Esophagus squamous epithelium (tissue), 5 donors: ENCODE data around the gene KCNAB2. TPM values are rescaled to one million over a fixed set of nuclear protein-coding genes. Genes with fewer than 3 reads are reported as not detected.

ENCODE experiments used
- DNase-seq: peaks from one replicate; lab custom pipeline; 2025; lab: John Stamatoyannopoulos, UW
- H3K27ac ChIP-seq, 4 donors: fragments of 200-600 bp; sonication (generic); one replicate each; pipeline ENCODE4 v1.5.1; 2016 to 2019; ENCODE audit warnings: mild to moderate bottlenecking in 1 of 4
- H3K27me3 ChIP-seq, 4 donors: fragments of 200-600 bp; sonication (generic); 1 replicate in 3 of 4; 2 replicates in 1 of 4; pipeline versions ENCODE4 v1.5.1 to v1.6.0; 2017 to 2021; ENCODE audit warnings: antibody characterized with exemption in 1 of 4
- H3K36me3 ChIP-seq, 3 donors: fragments of 200-600 bp; sonication (generic); one replicate each; pipeline ENCODE4 v1.5.1; 2016 to 2019
- H3K4me1 ChIP-seq, 3 donors: fragments of 200-600 bp; sonication (generic); one replicate each; pipeline ENCODE4 v1.5.1; 2017 to 2019
- H3K4me3 ChIP-seq, 4 donors: fragments of 200-600 bp; sonication (generic); 1 replicate in 3 of 4; 2 replicates in 1 of 4; pipeline ENCODE4 v1.5.1; 2016 to 2019; ENCODE audit warnings: mild to moderate bottlenecking in 2 of 4, moderate library complexity in 1 of 4
- H3K9me3 ChIP-seq, 3 donors: fragments of 200-600 bp; sonication (generic); one replicate each; pipeline ENCODE4 v1.5.1; 2016 to 2019
- POLR2A ChIP-seq, 4 donors: fragments of 450-650 bp; IDR thresholded peaks; one replicate each; pipeline ENCODE4 v1.6.1; 2017; ENCODE audit warnings: antibody characterized with exemption in 4 of 4, mild to moderate bottlenecking in 4 of 4, moderate library complexity in 3 of 4
- WGBS, 2 donors: methylation state at CpG; one replicate each; pipeline ENCODE4 v1.1.5; 2018; 5-methylcytosine and 5-hydroxymethylcytosine counted together
- intact Hi-C: fragments of 100-400 bp; cut with DNase I; formaldehyde crosslinking; loops from one replicate; pipeline ENCODE4 v1.15.0; 2022
- total RNA-seq, 4 donors: library from RNA; depleted of rRNA; stranded (reverse); fragments of >200 nt; gene quantifications; one replicate each; pipeline ENCODE4 v1.1.0, GENCODE V29; 2016
- TF ChIP-seq, protein P1 (sequence below), 6 experiments: fragments of 450-650 bp in 4 of 6; fragments of 200-600 bp in 2 of 6; sonication (generic) in 2 of 6; IDR thresholded peaks; one replicate each; pipeline ENCODE4 v1.5.1; 2016 to 2019; ENCODE audit warnings: antibody characterized with exemption in 6 of 6, mild to moderate bottlenecking in 4 of 6, moderate library complexity in 4 of 6
- donor health status: DM: yes; HTN: yes; CAD: no.

The KCNAB2 gene
- total RNA-seq, 4 donors from 2014 or later = 1.8 to 9.3 (median 3.9) TPM

DNA sequence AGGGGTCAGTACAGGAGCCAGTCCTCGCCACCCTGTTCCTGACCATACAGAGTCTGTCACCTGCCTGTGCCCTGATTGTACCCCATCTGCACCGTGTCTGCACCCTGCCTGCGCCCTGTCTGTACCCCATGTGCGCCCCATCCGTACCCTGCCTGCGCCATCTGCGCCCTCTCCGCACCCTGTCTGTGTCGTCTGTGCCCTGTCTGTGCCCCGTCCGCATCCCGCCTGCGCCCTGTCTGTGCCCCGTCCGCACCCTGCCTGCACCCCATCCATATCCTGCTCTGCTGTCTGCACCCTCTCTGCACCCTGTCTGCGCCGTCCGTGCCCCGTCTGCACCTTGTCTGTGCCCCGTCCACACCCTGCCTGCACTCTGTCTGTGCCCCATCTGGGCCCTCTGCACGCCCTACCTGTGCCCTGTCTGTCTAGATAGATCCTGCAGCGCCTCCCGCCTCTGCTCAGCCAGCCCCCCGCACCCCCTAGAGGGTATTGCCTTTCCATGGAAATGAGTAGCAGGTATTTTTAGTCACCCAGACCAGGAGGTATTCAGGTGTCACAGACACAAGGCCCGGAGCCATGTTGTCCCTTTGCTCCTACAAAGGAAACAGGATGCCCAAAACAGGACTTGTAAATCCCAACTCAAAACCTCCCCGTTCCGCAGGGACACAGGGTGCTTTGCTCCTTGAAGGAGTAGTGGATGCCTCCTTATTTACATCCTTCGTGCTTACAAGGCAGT is 45.8 kb upstream of the KCNAB2 start:
- no peak for DNase-seq
- intact Hi-C loops = no loop called here
- Histone ChIP-seq H3K27ac (no peak overlapping the region), H3K36me3 (no peaks in the 10 kb centered on the region), H3K4me1 (no peaks in the 10 kb centered on the region), H3K27me3 (peaks cover 0 to 11% (median 0%) of the 10 kb centered on the region in 4 donors), H3K4me3 (no peak overlapping the region), H3K9me3 (no peaks in the 10 kb centered on the region)
- no peak for TF ChIP-seq POLR2A (IDR thresholded peaks at IDR 0.05)
- TF ChIP-seq, protein P1, sequence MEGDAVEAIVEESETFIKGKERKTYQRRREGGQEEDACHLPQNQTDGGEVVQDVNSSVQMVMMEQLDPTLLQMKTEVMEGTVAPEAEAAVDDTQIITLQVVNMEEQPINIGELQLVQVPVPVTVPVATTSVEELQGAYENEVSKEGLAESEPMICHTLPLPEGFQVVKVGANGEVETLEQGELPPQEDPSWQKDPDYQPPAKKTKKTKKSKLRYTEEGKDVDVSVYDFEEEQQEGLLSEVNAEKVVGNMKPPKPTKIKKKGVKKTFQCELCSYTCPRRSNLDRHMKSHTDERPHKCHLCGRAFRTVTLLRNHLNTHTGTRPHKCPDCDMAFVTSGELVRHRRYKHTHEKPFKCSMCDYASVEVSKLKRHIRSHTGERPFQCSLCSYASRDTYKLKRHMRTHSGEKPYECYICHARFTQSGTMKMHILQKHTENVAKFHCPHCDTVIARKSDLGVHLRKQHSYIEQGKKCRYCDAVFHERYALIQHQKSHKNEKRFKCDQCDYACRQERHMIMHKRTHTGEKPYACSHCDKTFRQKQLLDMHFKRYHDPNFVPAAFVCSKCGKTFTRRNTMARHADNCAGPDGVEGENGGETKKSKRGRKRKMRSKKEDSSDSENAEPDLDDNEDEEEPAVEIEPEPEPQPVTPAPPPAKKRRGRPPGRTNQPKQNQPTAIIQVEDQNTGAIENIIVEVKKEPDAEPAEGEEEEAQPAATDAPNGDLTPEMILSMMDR (IDR thresholded peaks at IDR 0.05) = no peak
- WGBS, 2 donors = 88 to 92% methylated on average over 18 to 27 of the region's 28 CpGs

DNA sequence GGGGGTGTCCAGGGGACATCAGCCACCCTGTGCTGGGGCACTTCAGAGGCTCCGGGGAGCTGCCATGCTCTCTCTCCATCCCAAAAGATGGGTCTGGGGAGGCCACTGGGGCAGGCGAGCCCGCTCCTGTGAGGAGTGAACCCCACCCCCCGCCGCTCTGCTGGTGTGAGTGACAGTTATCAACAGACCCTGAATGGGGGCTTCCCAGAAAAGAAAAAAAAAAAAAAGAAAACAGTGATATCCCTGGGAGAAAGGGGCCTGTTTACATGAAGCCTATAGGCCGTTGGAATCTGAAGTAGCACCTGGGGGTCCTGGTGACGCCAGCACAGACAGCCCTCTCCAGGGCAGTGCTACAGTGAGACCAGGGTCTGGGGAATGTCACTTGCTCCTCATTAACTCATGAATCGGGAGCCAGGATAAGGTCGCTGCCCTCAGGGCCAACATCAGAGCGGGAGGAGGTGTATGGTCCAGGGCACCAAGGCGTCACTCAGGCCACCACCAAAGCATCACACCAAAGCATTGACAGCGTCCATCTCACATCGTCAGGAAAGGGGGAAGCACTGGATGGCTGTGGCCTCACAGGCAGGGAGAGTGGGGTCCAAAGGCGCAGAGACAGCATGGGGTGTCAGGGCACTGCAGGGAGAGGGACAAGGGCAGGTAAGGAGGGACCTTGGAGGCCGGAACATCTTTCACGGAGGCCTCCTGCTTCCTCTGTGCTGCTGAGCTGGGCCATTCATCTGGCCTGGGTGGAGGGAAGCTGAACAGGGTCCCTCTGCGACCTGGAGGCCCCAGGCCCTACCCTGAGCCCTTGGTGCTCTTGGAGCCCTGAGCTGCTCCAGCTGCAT is 45.0 kb upstream of the KCNAB2 start:
- Histone ChIP-seq H3K36me3 (no peaks in the 10 kb centered on the region), H3K27ac (no peak overlapping the region), H3K27me3 (peaks cover 0 to 14% (median 0%) of the 10 kb centered on the region in 4 donors), H3K4me1 (no peaks in the 10 kb centered on the region), H3K4me3 (no peak overlapping the region), H3K9me3 (no peaks in the 10 kb centered on the region)
- DNase-seq = no peak
- WGBS, 2 donors = 85 to 87% methylated on average over 12 to 13 of the region's 17 CpGs
- TF ChIP-seq POLR2A (IDR thresholded peaks at IDR 0.05) = no peak
- TF ChIP-seq, protein P1 (IDR thresholded peaks at IDR 0.05) = no peak
- intact Hi-C loops = no loop called here

DNA sequence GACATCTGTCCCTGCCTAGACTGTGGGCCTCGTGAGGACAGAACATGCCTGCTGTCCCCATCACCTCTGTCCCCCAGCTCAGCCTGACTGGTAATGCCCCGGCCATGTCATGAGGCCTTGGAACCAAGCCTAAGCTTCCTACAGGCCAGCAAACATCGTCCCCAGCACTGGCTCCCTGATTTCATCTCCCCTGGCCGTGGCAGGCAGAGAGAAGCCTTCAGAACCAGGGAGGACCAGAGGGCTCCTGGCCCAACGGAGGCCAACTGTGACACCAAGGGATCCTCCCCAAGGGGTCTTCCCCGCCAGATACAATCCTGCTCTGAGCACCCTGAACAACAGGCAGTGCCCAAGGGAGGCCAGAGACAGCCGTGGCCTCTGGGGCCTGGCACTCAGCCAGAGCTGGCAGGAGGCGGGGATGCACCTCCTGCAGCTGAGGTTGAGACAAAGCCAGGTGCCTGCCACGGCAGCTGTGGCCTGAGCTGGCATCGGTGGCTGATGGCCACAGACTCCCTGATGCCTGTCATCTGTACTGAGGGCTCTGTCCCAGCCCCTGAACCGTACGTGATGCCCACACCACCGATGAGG is 43.6 kb upstream of the KCNAB2 start:
- no peaks in the 10 kb centered on the region for H3K4me1 ChIP-seq
- intact Hi-C loops = no loop called here
- H3K27me3 ChIP-seq = peaks cover 0 to 18% (median 0%) of the 10 kb centered on the region in 4 donors
- H3K9me3 ChIP-seq = no peaks in the 10 kb centered on the region
- TF ChIP-seq, protein P1 (IDR thresholded peaks at IDR 0.05) = no peak
- no peak for TF ChIP-seq POLR2A (IDR thresholded peaks at IDR 0.05)
- no peak for DNase-seq
- no peak overlapping the region for H3K4me3 ChIP-seq
- H3K27ac ChIP-seq = no peak overlapping the region
- no peaks in the 10 kb centered on the region for H3K36me3 ChIP-seq
- 73 to 100% methylated on average over 1 to 2 of the region's 13 CpGs for WGBS, 2 donors

DNA sequence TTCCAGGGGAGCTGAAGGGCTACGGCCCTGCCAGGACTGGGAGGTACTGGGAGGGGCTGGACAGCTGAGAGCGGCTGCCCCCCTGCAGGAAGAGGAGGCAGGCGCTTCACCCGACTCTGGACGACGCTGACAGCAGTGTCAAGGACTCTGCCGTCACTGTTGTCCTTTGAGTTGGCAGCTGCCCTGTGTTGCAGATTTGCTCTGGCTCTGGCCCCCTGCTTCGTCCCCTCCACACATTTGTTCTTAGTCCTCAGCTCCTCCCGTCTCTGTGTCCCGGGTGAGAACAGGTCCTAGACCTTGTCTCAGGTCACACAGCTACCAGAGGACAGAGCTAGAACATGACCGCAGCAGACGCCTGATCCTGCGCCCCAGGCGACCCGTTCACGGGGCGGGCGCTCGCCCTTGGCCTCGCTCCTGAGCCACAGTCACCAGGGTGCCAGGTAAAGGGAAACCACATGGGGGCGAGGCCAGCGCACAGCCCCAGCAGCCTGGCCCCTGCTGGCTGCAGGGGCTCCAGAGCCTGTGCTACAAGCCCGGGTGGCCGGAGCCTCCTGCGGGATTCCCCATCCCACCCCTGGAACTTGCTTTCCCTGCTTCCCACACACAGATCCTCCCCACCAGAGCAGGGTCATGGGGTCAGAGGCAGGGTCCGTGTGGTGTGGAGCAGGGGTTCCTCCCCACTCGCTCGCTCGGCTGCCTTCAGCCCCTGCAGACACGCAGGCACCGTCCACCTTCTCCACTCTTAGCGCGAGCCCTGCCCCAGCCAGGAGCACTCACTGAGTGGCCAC is 42.8 kb upstream of the KCNAB2 start:
- 81 to 90% methylated on average over 9 to 14 of the region's 33 CpGs for WGBS, 2 donors
- no peaks in the 10 kb centered on the region for H3K4me1 ChIP-seq
- H3K27ac ChIP-seq = no peak overlapping the region
- H3K36me3 ChIP-seq = no peaks in the 10 kb centered on the region
- intact Hi-C loops = no loop called here
- TF ChIP-seq, protein P1 (IDR thresholded peaks at IDR 0.05) = no peak
- no peak for TF ChIP-seq POLR2A (IDR thresholded peaks at IDR 0.05)
- no peaks in the 10 kb centered on the region for H3K9me3 ChIP-seq
- peaks cover 0 to 22% (median 0%) of the 10 kb centered on the region in 4 donors for H3K27me3 ChIP-seq
- no peak overlapping the region for H3K4me3 ChIP-seq
- DNase-seq = no peak
